VCaP (cell line): Measurements from ENCODE around the gene RGS7BP.

Source experiments
- H3K27ac ChIP-seq: fragments of 450-650 bp; 2 replicates; pipeline ENCODE4 v1.5.1; 2017
- CTCF ChIP-seq: fragments of 450-650 bp; conservative IDR thresholded peaks from 2 replicates; pipeline ENCODE4 v1.5.1; 2017; ENCODE audit warnings: mild to moderate bottlenecking, moderate library complexity

RGS7BP gene

GRCh38 chr5:64628901-64629300 is 123.1 kb downstream of the RGS7BP start:
- no peak overlapping the region for H3K27ac ChIP-seq
- no peak for TF ChIP-seq CTCF

- no peak for TF ChIP-seq CTCF
- H3K27ac ChIP-seq, result no peak overlapping the region
Measured at GRCh38 chr5:64629841-64630240, 124.0 kb downstream of the RGS7BP start.

GRCh38 chr5:64632251-64632650 is 126.4 kb downstream of the RGS7BP start:
- H3K27ac ChIP-seq, result no peak overlapping the region
- TF ChIP-seq CTCF, result no peak

- H3K27ac ChIP-seq, result no peak overlapping the region
- TF ChIP-seq CTCF, result peak; percentile 74
Measured at GRCh38 chr5:64634997-64635686, 129.3 kb downstream of the RGS7BP start.

- TF ChIP-seq CTCF, result no peak
- no peak overlapping the region for H3K27ac ChIP-seq
Measured at GRCh38 chr5:64637144-64637543, 131.3 kb downstream of the RGS7BP start.

GRCh38 chr5:64637837-64638443 is 132.1 kb downstream of the RGS7BP start:
- 0 out of 2 replicates have a peak, but pooled peaks have one; percentile 15 for TF ChIP-seq CTCF
- H3K27ac ChIP-seq, result no peak overlapping the region

GRCh38 chr5:64644831-64645230 is 139.0 kb downstream of the RGS7BP start:
- H3K27ac ChIP-seq, result no peak overlapping the region
- TF ChIP-seq CTCF, result no peak
